ENCODE results near the gene CACNA1C.

Gene CACNA1C

GRCh38 chr12:2057795-2058408 is 5.1 kb downstream of the CACNA1C start:
- Histone ChIP-seq H3K27me3 (ENCODE audit: insufficient read depth, low read length, poor library complexity) (peaks cover 57% of the 10 kb centered on the region), H3K79me2 (ENCODE audit: insufficient read depth, low read length) (no peaks in the 10 kb centered on the region), H3K4me3 (ENCODE audit: low read depth in 1 of 2, low read length in 2 of 2) (no peak overlapping the region), H3K9me3 (ENCODE audit: insufficient read depth, low read length, severe bottlenecking) (no peaks in the 10 kb centered on the region), H3K4me1 (ENCODE audit: insufficient read depth, low read length) (peaks cover 8% of the 10 kb centered on the region), H2AFZ (ENCODE audit: low read depth, low read length) (no peak overlapping the region), H3K4me2 (ENCODE audit: insufficient read depth, low read length) (no peak overlapping the region), H4K20me1 (ENCODE audit: insufficient read depth, low read length) (no peaks in the 10 kb centered on the region; the same call in 1 of the 2 replicates), H3K27ac (ENCODE audit: low read length) (no peak overlapping the region), H3K9ac (ENCODE audit: low read depth, low read length) (no peak overlapping the region), H3K36me3 (ENCODE audit: insufficient read depth, low read length) (no peaks in the 10 kb centered on the region)
- no peak for DNase-seq
- no peak for TF ChIP-seq CTCF (IDR thresholded peaks at IDR 0.05; ENCODE audit: borderline replicate concordance, extremely low read depth, low read length, poor library complexity, severe bottlenecking)
- TF ChIP-seq EZH2 (IDR thresholded peaks at IDR 0.05; ENCODE audit: borderline replicate concordance, low read depth, low read length, severe bottlenecking), result no peak
- no peak for ATAC-seq (ENCODE audit: insufficient read depth, low read depth)

GRCh38 chr12:2058837-2059236 is 6.0 kb downstream of the CACNA1C start:
- no peaks in the 10 kb centered on the region for H3K9me3 ChIP-seq (ENCODE audit: insufficient read depth, low read length, severe bottlenecking)
- no peak for DNase-seq
- no peak overlapping the region for H3K9ac ChIP-seq (ENCODE audit: low read depth, low read length)
- H3K4me2 ChIP-seq (ENCODE audit: insufficient read depth, low read length), result no peak overlapping the region
- peaks cover 3% of the 10 kb centered on the region for H3K4me1 ChIP-seq (ENCODE audit: insufficient read depth, low read length)
- no peaks in the 10 kb centered on the region; the same call in 1 of the 2 replicates for H4K20me1 ChIP-seq (ENCODE audit: insufficient read depth, low read length)
- ATAC-seq (ENCODE audit: insufficient read depth, low read depth), result no peak
- H3K79me2 ChIP-seq (ENCODE audit: insufficient read depth, low read length), result no peaks in the 10 kb centered on the region
- H3K4me3 ChIP-seq (ENCODE audit: low read depth in 1 of 2, low read length in 2 of 2), result no peak overlapping the region
- no peak overlapping the region for H3K27ac ChIP-seq (ENCODE audit: low read length)
- H3K27me3 ChIP-seq (ENCODE audit: insufficient read depth, low read length, poor library complexity), result peaks cover 51% of the 10 kb centered on the region
- no peak overlapping the region for H2AFZ ChIP-seq (ENCODE audit: low read depth, low read length)
- TF ChIP-seq CTCF (IDR thresholded peaks at IDR 0.05; ENCODE audit: borderline replicate concordance, extremely low read depth, low read length, poor library complexity, severe bottlenecking), result no peak
- TF ChIP-seq EZH2 (IDR thresholded peaks at IDR 0.05; ENCODE audit: borderline replicate concordance, low read depth, low read length, severe bottlenecking), result no peak
- no peaks in the 10 kb centered on the region for H3K36me3 ChIP-seq (ENCODE audit: insufficient read depth, low read length)

- H3K9ac ChIP-seq (ENCODE audit: low read depth, low read length), result no peak overlapping the region
- no peaks in the 10 kb centered on the region for H3K36me3 ChIP-seq (ENCODE audit: insufficient read depth, low read length)
- H2AFZ ChIP-seq (ENCODE audit: low read depth, low read length), result no peak overlapping the region
- H3K27ac ChIP-seq (ENCODE audit: low read length), result no peak overlapping the region
- H3K4me3 ChIP-seq (ENCODE audit: low read depth in 1 of 2, low read length in 2 of 2), result no peak overlapping the region
- H3K79me2 ChIP-seq (ENCODE audit: insufficient read depth, low read length), result no peaks in the 10 kb centered on the region
- no peaks in the 10 kb centered on the region for H4K20me1 ChIP-seq (ENCODE audit: insufficient read depth, low read length)
- no peak for TF ChIP-seq EZH2 (IDR thresholded peaks at IDR 0.05; ENCODE audit: borderline replicate concordance, low read depth, low read length, severe bottlenecking)
- no peak for TF ChIP-seq CTCF (IDR thresholded peaks at IDR 0.05; ENCODE audit: borderline replicate concordance, extremely low read depth, low read length, poor library complexity, severe bottlenecking)
- H3K9me3 ChIP-seq (ENCODE audit: insufficient read depth, low read length, severe bottlenecking), result no peaks in the 10 kb centered on the region
- DNase-seq (no peak), ATAC-seq (ENCODE audit: insufficient read depth, low read depth) (no peak)
- H3K27me3 ChIP-seq (ENCODE audit: insufficient read depth, low read length, poor library complexity), result peaks cover 49% of the 10 kb centered on the region
- peaks cover 15% of the 10 kb centered on the region for H3K4me1 ChIP-seq (ENCODE audit: insufficient read depth, low read length)
- H3K4me2 ChIP-seq (ENCODE audit: insufficient read depth, low read length), result no peak overlapping the region
These were observed 8.6 kb downstream of the CACNA1C start for GRCh38 chr12:2061402-2061801.

Data from DND-41 (cell line).